T47D (cell line): Measurements from ENCODE around the gene WNT3.
A peak's percentile ranks its signal among the peaks of the same experiment; 100 is the strongest.

Experiments used
- DNase-seq, 2 experiments: peaks; one replicate each; pipeline versions ENCODE4 v3.0.0 to v3.0.0-alpha.2; 2011 to 2012; ENCODE audit warnings: low read depth in 1 of 2, low spot score in 1 of 2
- JUND ChIP-seq: IDR thresholded peaks from 2 replicates; pipeline ENCODE4 v1.6.1; 2012; ENCODE audit warnings: low read depth
- in situ Hi-C: cut with HindIII; loops from 2 replicates; pipeline ENCODE4 v1.10.0; 2016; ENCODE audit warnings: low sequenced_read_pairs, low pct_unique_long_range_greater_than_20kb

Gene WNT3

GRCh38 chr17:46785696-46786095 lies 32.8 kb downstream of the WNT3 start:
- no peak for DNase-seq
- in situ Hi-C loops = no loop called here
- TF ChIP-seq JUND = no peak

- no peak for DNase-seq
- no peak for TF ChIP-seq JUND
- in situ Hi-C loops = no loop called here
Measured at GRCh38 chr17:46783031-46783593, 35.4 kb downstream of the WNT3 start.

- in situ Hi-C loops = no loop called here
Measured at GRCh38 chr17:46782250-46782953, 36.1 kb downstream of the WNT3 start.

GRCh38 chr17:46780003-46780373 lies 38.5 kb downstream of the WNT3 start:
- no peak for DNase-seq
- TF ChIP-seq JUND = no peak
- in situ Hi-C loops = no loop called here

More at GRCh38 chr17:46782250-46782953, 36.1 kb downstream of the WNT3 start:
- peak; percentile 85 to 87 for DNase-seq
- TF ChIP-seq JUND = no peak

- in situ Hi-C loops = no loop called here
- no peak for TF ChIP-seq JUND
- peak in 1 of 2 experiments; percentile 41 for DNase-seq
Measured at GRCh38 chr17:46777943-46778915, 40.3 kb downstream of the WNT3 start.

GRCh38 chr17:46776298-46777005 lies 42.0 kb downstream of the WNT3 start:
- in situ Hi-C loops = no loop called here
- TF ChIP-seq JUND = no peak
- DNase-seq = no peak

- no peak for DNase-seq
- no peak for TF ChIP-seq JUND
- in situ Hi-C loops = no loop called here
Measured at GRCh38 chr17:46774108-46774737, 44.3 kb downstream of the WNT3 start.

- in situ Hi-C loops = no loop called here
- no peak for DNase-seq
- no peak for TF ChIP-seq JUND
Measured at GRCh38 chr17:46773676-46774075, 44.8 kb downstream of the WNT3 start.

GRCh38 chr17:46773221-46773605 lies 45.3 kb downstream of the WNT3 start:
- TF ChIP-seq JUND = no peak
- no peak for DNase-seq
- in situ Hi-C loops = no loop called here

GRCh38 chr17:46772475-46773220 lies 45.8 kb downstream of the WNT3 start:
- no peak for TF ChIP-seq JUND
- no peak for DNase-seq
- in situ Hi-C loops = no loop called here
